ENCODE data around the gene PA2G4. TPM values are rescaled to one million over a fixed set of nuclear protein-coding genes. Genes with fewer than 3 reads are reported as not detected.

The PA2G4 gene
- total RNA-seq, 4 donors from 2014 or later = 90.5 to 133 (median 105) TPM

DNA sequence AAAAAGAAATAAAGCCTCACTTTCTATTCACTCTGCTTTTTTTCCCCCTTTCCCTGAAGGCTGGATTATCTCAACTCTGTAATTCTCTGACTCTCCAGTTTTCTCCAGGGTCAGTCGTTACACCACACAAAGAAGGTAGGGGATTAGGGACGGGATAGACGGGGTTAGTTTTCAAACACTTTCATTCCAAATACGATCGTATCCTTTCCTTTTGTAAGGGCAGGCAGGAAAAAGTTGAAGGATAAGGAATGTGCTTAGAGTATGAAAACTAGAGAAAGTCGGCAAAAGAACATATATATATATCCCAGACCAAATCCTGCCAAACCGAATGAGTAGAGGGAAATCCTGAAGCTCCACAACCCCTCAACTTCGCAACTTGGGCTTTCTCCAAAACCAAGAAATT, 23.1 kb downstream of the PA2G4 start:
- TF ChIP-seq POLR2AphosphoS5 (IDR thresholded peaks at IDR 0.05) (no peak), POLR2A (IDR thresholded peaks at IDR 0.05; ENCODE audit: low read depth) (no peak), EP300 (IDR thresholded peaks at IDR 0.05) (no peak)
- TF ChIP-seq, protein P1, sequence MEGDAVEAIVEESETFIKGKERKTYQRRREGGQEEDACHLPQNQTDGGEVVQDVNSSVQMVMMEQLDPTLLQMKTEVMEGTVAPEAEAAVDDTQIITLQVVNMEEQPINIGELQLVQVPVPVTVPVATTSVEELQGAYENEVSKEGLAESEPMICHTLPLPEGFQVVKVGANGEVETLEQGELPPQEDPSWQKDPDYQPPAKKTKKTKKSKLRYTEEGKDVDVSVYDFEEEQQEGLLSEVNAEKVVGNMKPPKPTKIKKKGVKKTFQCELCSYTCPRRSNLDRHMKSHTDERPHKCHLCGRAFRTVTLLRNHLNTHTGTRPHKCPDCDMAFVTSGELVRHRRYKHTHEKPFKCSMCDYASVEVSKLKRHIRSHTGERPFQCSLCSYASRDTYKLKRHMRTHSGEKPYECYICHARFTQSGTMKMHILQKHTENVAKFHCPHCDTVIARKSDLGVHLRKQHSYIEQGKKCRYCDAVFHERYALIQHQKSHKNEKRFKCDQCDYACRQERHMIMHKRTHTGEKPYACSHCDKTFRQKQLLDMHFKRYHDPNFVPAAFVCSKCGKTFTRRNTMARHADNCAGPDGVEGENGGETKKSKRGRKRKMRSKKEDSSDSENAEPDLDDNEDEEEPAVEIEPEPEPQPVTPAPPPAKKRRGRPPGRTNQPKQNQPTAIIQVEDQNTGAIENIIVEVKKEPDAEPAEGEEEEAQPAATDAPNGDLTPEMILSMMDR (IDR thresholded peaks at IDR 0.05) = no peak
- Histone ChIP-seq H3K4me1 (peaks cover 45 to 66% (median 58%) of the 10 kb centered on the region in 4 donors), H3K4me3 (peak overlapping the region; percentile 51 to 91 (median 84)), H3K9me3 (no peaks in the 10 kb centered on the region), H3K27me3 (no peaks in the 10 kb centered on the region), H3K36me3 (peaks cover 11 to 25% (median 23%) of the 10 kb centered on the region in 4 donors), H3K27ac (replicated peaks in 1 of 4) (peak overlapping the region; percentile 79 to 98 (median 96))
- under 1% methylated on average over 8 of the region's 8 CpGs for WGBS
- DNase-seq (ENCODE audit: extremely low spot score) = no peak
- intact Hi-C loops (cut with DNase I) = loop anchor here (2.0 to 10.0 kb wide), 3 partner anchors 61 to 507 kb away; partner anchors contain the start of genes BAZ2A, SMARCC2 and SPRYD4

DNA sequence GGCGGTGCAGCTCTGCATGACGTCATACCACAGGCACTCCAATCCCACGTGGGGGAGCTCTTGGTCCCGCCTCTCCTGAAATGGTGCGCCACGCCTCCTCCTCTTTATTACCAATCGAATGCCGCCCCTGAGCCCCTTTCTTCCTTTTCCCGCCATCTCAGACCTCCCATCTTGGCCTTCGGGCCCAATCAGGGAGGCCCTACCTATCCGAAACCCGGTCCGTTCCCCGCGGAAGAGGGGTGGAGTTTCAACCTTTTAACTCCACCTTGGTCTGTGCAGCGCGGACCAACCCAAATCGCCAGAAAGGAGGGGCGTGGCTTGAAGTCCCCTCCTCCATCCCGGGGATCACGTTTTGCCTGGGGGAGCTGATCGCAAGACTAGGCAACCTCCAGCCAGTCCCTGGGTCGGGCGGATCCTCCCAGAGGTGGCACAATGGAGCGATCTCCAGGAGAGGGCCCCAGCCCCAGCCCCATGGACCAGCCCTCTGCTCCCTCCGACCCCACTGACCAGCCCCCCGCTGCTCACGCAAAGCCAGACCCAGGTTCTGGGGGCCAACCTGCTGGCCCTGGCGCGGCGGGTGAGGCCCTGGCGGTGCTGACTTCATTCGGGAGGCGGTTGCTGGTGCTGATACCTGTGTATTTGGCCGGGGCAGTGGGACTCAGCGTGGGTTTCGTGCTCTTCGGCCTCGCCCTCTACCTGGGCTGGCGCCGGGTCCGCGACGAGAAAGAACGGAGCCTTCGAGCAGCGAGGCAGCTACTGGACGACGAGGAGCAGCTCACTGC, 23.7 kb downstream of the PA2G4 start, which contains the start of gene ESYT1:
Gene ESYT1, plus strand, starts transcription at position 380 of the 782 bp plus-strand sequence. Its CDS starts 53 bp downstream, at position 433.
- TF ChIP-seq POLR2AphosphoS5 (IDR thresholded peaks at IDR 0.05) (peak; percentile 99), EP300 (IDR thresholded peaks at IDR 0.05) (no peak), POLR2A (IDR thresholded peaks at IDR 0.05; ENCODE audit: low read depth) (peak; percentile 96)
- TF ChIP-seq, protein P1 (IDR thresholded peaks at IDR 0.05) = peak in 1 of 3 experiments; percentile 13
- WGBS = 0% methylated on average over 29 of the region's 49 CpGs
- peak within 1 kb of the TSS; percentile 94 to 98 (median 98) for H3K27ac ChIP-seq (replicated peaks in 1 of 4)
- peak within 1 kb of the TSS; percentile 78 to 91 (median 87) for H3K4me3 ChIP-seq
- peaks cover 16 to 31% (median 28%) of the 10 kb centered on the region in 4 donors for H3K36me3 ChIP-seq
- intact Hi-C loops (cut with DNase I) = loop anchor here (2.0 to 10.0 kb wide), 3 partner anchors 61 to 507 kb away; partner anchors contain the start of genes BAZ2A, SMARCC2 and SPRYD4
- H3K9me3 ChIP-seq = no peaks in the 10 kb centered on the region
- no peaks in the 10 kb centered on the region for H3K27me3 ChIP-seq
- DNase-seq (ENCODE audit: extremely low spot score) = peak; percentile 100
- peaks cover 40 to 60% (median 52%) of the 10 kb centered on the region in 4 donors for H3K4me1 ChIP-seq

DNA sequence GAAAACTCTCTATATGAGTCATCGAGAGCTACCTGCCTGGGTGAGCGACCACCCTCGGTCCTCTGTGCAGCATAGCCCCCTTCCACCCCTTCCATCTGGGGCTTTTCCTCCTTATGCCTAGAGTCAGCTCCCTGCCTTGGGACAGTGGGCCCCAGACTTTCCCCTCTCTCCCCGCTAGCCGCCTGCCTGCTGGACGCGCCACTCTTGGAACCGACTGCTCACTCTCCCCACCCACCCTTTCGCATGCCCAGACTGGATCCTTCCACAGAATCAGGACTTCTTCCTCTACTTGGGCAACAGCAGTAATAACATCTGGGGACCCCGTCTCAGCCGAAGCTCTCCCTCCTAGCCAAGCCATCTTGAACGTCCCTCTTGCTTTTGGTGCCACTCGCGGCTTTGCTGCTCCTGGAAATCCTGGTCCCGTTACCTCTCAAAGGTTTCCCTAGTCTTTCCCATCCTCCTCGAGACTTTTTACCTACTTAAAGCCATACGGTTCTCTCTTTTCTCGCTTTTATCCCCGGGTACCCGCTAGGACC, 24.4 kb downstream of the PA2G4 start:
- peaks cover 23 to 37% (median 35%) of the 10 kb centered on the region in 4 donors for H3K36me3 ChIP-seq
- DNase-seq (ENCODE audit: extremely low spot score) = no peak
- 0% methylated on average over 19 of the region's 20 CpGs for WGBS
- H3K9me3 ChIP-seq = no peaks in the 10 kb centered on the region
- intact Hi-C loops (cut with DNase I) = loop anchor here (10.0 kb wide), 2 partner anchors 336 to 506 kb away; partner anchors contain the start of genes BAZ2A and SPRYD4
- peak overlapping the region; percentile 94 to 98 (median 98) for H3K27ac ChIP-seq (replicated peaks in 1 of 4)
- H3K4me3 ChIP-seq = peak overlapping the region; percentile 78 to 91 (median 87)
- TF ChIP-seq EP300 (IDR thresholded peaks at IDR 0.05) = no peak
- no peak for TF ChIP-seq POLR2AphosphoS5 (IDR thresholded peaks at IDR 0.05)
- TF ChIP-seq, protein P1 (IDR thresholded peaks at IDR 0.05) = no peak
- TF ChIP-seq POLR2A (IDR thresholded peaks at IDR 0.05; ENCODE audit: low read depth) = no peak
- no peaks in the 10 kb centered on the region for H3K27me3 ChIP-seq
- H3K4me1 ChIP-seq = peaks cover 37 to 55% (median 49%) of the 10 kb centered on the region in 4 donors

DNA sequence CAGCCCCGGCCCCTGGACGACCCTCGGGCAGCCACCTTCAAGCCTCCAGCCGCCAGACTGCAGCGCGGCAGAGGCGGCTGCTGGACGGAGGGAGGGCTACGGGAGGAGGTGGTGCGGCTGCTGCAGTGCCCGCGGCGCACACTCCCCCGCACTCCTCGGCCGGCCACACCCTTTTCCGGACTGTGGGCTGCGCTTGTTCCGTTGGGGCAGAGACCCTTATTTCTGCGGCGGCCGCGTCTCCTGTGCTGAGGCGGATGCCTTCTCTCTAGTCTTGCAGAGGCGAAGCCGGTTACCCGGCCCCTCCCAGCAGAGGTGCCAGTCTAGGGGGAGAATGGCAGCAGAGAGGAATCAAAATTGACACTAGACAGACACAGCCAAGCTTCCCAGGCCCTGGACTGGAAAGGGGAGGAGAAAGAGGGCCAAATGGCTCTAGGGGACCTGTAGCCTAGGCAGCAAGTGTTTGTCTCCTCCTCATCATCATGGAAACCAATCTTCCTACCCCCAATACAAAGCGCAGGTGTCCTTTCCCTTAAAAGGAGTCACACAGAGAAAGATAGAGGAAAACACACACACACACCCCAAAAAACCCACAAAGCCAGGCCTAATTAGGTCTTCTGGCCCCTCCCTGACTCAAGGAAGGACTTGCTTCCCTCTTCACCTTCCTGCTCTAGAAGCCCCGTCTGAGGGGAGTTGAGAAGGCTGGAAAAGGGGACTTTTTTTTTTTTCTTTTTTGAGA, 25.0 kb downstream of the PA2G4 start:
- Histone ChIP-seq H3K36me3 (peaks cover 29 to 44% (median 41%) of the 10 kb centered on the region in 4 donors), H3K4me3 (peak overlapping the region; percentile 78 to 91 (median 87)), H3K9me3 (no peaks in the 10 kb centered on the region), H3K27ac (replicated peaks in 1 of 4) (peak overlapping the region; percentile 94 to 98 (median 98)), H3K27me3 (no peaks in the 10 kb centered on the region), H3K4me1 (peaks cover 37 to 52% (median 49%) of the 10 kb centered on the region in 4 donors)
- no peak for DNase-seq (ENCODE audit: extremely low spot score)
- peak; percentile 74 to 81 for TF ChIP-seq POLR2AphosphoS5 (IDR thresholded peaks at IDR 0.05)
- no peak for TF ChIP-seq POLR2A (IDR thresholded peaks at IDR 0.05; ENCODE audit: low read depth)
- 4% methylated on average over 14 of the region's 29 CpGs for WGBS
- intact Hi-C loops (cut with DNase I) = loop anchor here (10.0 kb wide), 2 partner anchors 335 to 505 kb away; partner anchors contain the start of genes BAZ2A and SPRYD4
